ENCODE measurements around the gene CD82. TPM values are rescaled to one million over a fixed set of nuclear protein-coding genes. Genes with fewer than 3 reads are reported as not detected.
"Not testable (repeated sequence)": the region's sequence is repeated elsewhere in the genome, so short reads cannot be mapped to it uniquely, and the experiment has no call there.

CD82 gene
- polyA plus RNA-seq, 1 donor (not counting 4 experiments of a cell fraction or from before 2014, with no cell fraction given) = 118 TPM

GRCh38 chr11:44540667-44541066 lies 24.8 kb upstream of the CD82 start:
- DNase-seq (ENCODE audit: low read depth, low spot score) (no peak), FAIRE-seq (no peak)
- no peaks in the 10 kb centered on the region for H3K9me3 ChIP-seq (ENCODE audit: control insufficient read depth, low read depth, low read length)
- H3K27ac ChIP-seq (ENCODE audit: control insufficient read depth, insufficient read depth, low read length) = no peak overlapping the region
- no peak overlapping the region for H3K4me3 ChIP-seq (ENCODE audit: control insufficient read depth in 2 of 3, extremely low read depth in 1 of 3, insufficient read depth in 2 of 3, low read depth in 1 of 3, low read length in 3 of 3)
- H3K27me3 ChIP-seq (ENCODE audit: control insufficient read depth, extremely low read depth, insufficient read depth, low read length) = no peaks in the 10 kb centered on the region
- no peaks in the 10 kb centered on the region for H3K36me3 ChIP-seq (ENCODE audit: control insufficient read depth in 2 of 2, extremely low read depth in 1 of 2, insufficient read depth in 2 of 2, low read length in 2 of 2)
- dilution Hi-C loops (cut with MboI; ENCODE audit: extremely low pct_ligation_motif_present, low sequenced_read_pairs) = no loop called here
- H4K20me1 ChIP-seq (ENCODE audit: control insufficient read depth, extremely low read depth, insufficient read depth, low read length) = no peaks in the 10 kb centered on the region
- TF ChIP-seq, protein P1, sequence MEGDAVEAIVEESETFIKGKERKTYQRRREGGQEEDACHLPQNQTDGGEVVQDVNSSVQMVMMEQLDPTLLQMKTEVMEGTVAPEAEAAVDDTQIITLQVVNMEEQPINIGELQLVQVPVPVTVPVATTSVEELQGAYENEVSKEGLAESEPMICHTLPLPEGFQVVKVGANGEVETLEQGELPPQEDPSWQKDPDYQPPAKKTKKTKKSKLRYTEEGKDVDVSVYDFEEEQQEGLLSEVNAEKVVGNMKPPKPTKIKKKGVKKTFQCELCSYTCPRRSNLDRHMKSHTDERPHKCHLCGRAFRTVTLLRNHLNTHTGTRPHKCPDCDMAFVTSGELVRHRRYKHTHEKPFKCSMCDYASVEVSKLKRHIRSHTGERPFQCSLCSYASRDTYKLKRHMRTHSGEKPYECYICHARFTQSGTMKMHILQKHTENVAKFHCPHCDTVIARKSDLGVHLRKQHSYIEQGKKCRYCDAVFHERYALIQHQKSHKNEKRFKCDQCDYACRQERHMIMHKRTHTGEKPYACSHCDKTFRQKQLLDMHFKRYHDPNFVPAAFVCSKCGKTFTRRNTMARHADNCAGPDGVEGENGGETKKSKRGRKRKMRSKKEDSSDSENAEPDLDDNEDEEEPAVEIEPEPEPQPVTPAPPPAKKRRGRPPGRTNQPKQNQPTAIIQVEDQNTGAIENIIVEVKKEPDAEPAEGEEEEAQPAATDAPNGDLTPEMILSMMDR (optimal IDR thresholded peaks at IDR 0.05 in 1 of 3, IDR thresholded peaks at IDR 0.05 in 1 of 3, conservative IDR thresholded peaks at IDR 0.05 in 1 of 3; ENCODE audit: extremely low read depth in 1 of 3, insufficient read depth in 2 of 3, low read length in 3 of 3) = no peak
- no peak for TF ChIP-seq EZH2 (IDR thresholded peaks at IDR 0.05; ENCODE audit: low read length)
- no peaks in the 10 kb centered on the region for H3K4me1 ChIP-seq (ENCODE audit: control insufficient read depth, extremely low read depth, insufficient read depth, low read length)
- H3K4me2 ChIP-seq (ENCODE audit: control insufficient read depth, extremely low read depth, insufficient read depth, low read depth, low read length) = no peak overlapping the region
- no peaks in the 10 kb centered on the region for H3K79me2 ChIP-seq (ENCODE audit: control insufficient read depth, insufficient read depth, low read length)
- no peaks in the 10 kb centered on the region for H3K9me1 ChIP-seq (ENCODE audit: control insufficient read depth, extremely low read depth, insufficient read depth, low read length)
- H3K9ac ChIP-seq (ENCODE audit: control insufficient read depth, extremely low read depth, insufficient read depth, low read length) = no peak overlapping the region
- H2AFZ ChIP-seq (ENCODE audit: control insufficient read depth, low read length) = no peak overlapping the region

GRCh38 chr11:44542372-44542771 lies 23.1 kb upstream of the CD82 start:
- no peaks in the 10 kb centered on the region for H4K20me1 ChIP-seq (ENCODE audit: control insufficient read depth, extremely low read depth, insufficient read depth, low read length)
- no peak overlapping the region for H3K4me2 ChIP-seq (ENCODE audit: control insufficient read depth, extremely low read depth, insufficient read depth, low read depth, low read length)
- no peak overlapping the region for H2AFZ ChIP-seq (ENCODE audit: control insufficient read depth, low read length)
- TF ChIP-seq EZH2 (IDR thresholded peaks at IDR 0.05; ENCODE audit: low read length) = no peak
- TF ChIP-seq, protein P1 (optimal IDR thresholded peaks at IDR 0.05 in 1 of 3, IDR thresholded peaks at IDR 0.05 in 1 of 3, conservative IDR thresholded peaks at IDR 0.05 in 1 of 3; ENCODE audit: extremely low read depth in 1 of 3, insufficient read depth in 2 of 3, low read length in 3 of 3) = no peak
- H3K4me1 ChIP-seq (ENCODE audit: control insufficient read depth, extremely low read depth, insufficient read depth, low read length) = no peaks in the 10 kb centered on the region
- dilution Hi-C loops (cut with MboI; ENCODE audit: extremely low pct_ligation_motif_present, low sequenced_read_pairs) = no loop called here
- H3K27ac ChIP-seq (ENCODE audit: control insufficient read depth, insufficient read depth, low read length) = no peak overlapping the region
- H3K79me2 ChIP-seq (ENCODE audit: control insufficient read depth, insufficient read depth, low read length) = no peaks in the 10 kb centered on the region
- H3K36me3 ChIP-seq (ENCODE audit: control insufficient read depth in 2 of 2, extremely low read depth in 1 of 2, insufficient read depth in 2 of 2, low read length in 2 of 2) = no peaks in the 10 kb centered on the region
- FAIRE-seq (no peak), DNase-seq (ENCODE audit: low read depth, low spot score) (no peak)
- H3K9ac ChIP-seq (ENCODE audit: control insufficient read depth, extremely low read depth, insufficient read depth, low read length) = no peak overlapping the region
- no peaks in the 10 kb centered on the region for H3K9me1 ChIP-seq (ENCODE audit: control insufficient read depth, extremely low read depth, insufficient read depth, low read length)
- no peaks in the 10 kb centered on the region for H3K9me3 ChIP-seq (ENCODE audit: control insufficient read depth, low read depth, low read length)
- H3K27me3 ChIP-seq (ENCODE audit: control insufficient read depth, extremely low read depth, insufficient read depth, low read length) = no peaks in the 10 kb centered on the region
- H3K4me3 ChIP-seq (ENCODE audit: control insufficient read depth in 2 of 3, extremely low read depth in 1 of 3, insufficient read depth in 2 of 3, low read depth in 1 of 3, low read length in 3 of 3) = no peak overlapping the region

DNA sequence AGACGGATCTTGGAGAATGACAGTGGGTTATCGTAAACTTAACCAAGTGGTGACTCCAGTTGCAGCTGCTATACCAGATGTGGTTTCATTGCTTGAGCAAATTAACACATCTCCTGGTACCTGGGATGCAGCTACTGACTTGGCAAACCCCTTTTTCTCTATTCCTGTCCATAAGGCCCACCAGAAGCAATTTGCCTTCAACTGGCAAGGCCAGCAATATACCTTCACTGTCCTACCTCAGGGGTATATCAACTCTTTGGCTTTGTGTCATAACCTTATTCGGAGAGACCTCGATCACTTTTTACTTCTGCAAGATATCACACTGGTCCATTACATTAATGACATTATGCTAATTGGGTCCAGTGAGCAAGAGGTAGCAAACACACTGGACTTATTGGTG lies 18.5 kb upstream of the CD82 start:
- H3K4me2 ChIP-seq (ENCODE audit: control insufficient read depth, extremely low read depth, insufficient read depth, low read depth, low read length); FAIRE-seq; H3K36me3 ChIP-seq (ENCODE audit: control insufficient read depth in 2 of 2, extremely low read depth in 1 of 2, insufficient read depth in 2 of 2, low read length in 2 of 2); H4K20me1 ChIP-seq (ENCODE audit: control insufficient read depth, extremely low read depth, insufficient read depth, low read length); H3K4me1 ChIP-seq (ENCODE audit: control insufficient read depth, extremely low read depth, insufficient read depth, low read length); H3K27me3 ChIP-seq (ENCODE audit: control insufficient read depth, extremely low read depth, insufficient read depth, low read length); DNase-seq (ENCODE audit: low read depth, low spot score); H3K4me3 ChIP-seq (ENCODE audit: control insufficient read depth in 2 of 3, extremely low read depth in 1 of 3, insufficient read depth in 2 of 3, low read depth in 1 of 3, low read length in 3 of 3); H3K9me3 ChIP-seq (ENCODE audit: control insufficient read depth, low read depth, low read length); H3K79me2 ChIP-seq (ENCODE audit: control insufficient read depth, insufficient read depth, low read length); H2AFZ ChIP-seq (ENCODE audit: control insufficient read depth, low read length); H3K9ac ChIP-seq (ENCODE audit: control insufficient read depth, extremely low read depth, insufficient read depth, low read length); H3K9me1 ChIP-seq (ENCODE audit: control insufficient read depth, extremely low read depth, insufficient read depth, low read length); H3K27ac ChIP-seq (ENCODE audit: control insufficient read depth, insufficient read depth, low read length); dilution Hi-C loops (cut with MboI; ENCODE audit: extremely low pct_ligation_motif_present, low sequenced_read_pairs): not testable (repeated sequence)

DNA sequence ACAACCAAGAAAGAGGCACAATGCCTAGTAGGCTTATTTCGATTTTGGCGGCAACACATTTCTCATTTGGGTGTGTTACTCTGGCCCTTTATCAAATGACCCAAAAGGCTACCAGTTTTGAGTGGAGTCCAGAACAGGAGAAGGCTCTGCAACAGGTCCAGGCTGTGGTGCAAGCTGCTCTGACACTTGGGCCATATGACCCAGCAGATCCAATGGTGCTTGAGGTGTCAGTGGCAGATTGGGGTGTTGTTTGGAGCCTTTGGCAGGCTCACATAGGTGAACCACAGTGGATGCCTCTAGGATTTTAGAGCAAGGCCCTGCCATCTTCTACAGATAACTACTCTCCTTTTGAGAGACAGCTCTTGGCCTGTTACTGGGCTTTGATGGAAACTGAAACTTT lies 17.9 kb upstream of the CD82 start:
- H3K36me3 ChIP-seq (ENCODE audit: control insufficient read depth in 2 of 2, extremely low read depth in 1 of 2, insufficient read depth in 2 of 2, low read length in 2 of 2); H3K9me3 ChIP-seq (ENCODE audit: control insufficient read depth, low read depth, low read length); H3K4me1 ChIP-seq (ENCODE audit: control insufficient read depth, extremely low read depth, insufficient read depth, low read length); H4K20me1 ChIP-seq (ENCODE audit: control insufficient read depth, extremely low read depth, insufficient read depth, low read length); DNase-seq (ENCODE audit: low read depth, low spot score); H3K4me3 ChIP-seq (ENCODE audit: control insufficient read depth in 2 of 3, extremely low read depth in 1 of 3, insufficient read depth in 2 of 3, low read depth in 1 of 3, low read length in 3 of 3); H3K27ac ChIP-seq (ENCODE audit: control insufficient read depth, insufficient read depth, low read length); dilution Hi-C loops (cut with MboI; ENCODE audit: extremely low pct_ligation_motif_present, low sequenced_read_pairs); H3K4me2 ChIP-seq (ENCODE audit: control insufficient read depth, extremely low read depth, insufficient read depth, low read depth, low read length); H3K27me3 ChIP-seq (ENCODE audit: control insufficient read depth, extremely low read depth, insufficient read depth, low read length); FAIRE-seq; H3K9me1 ChIP-seq (ENCODE audit: control insufficient read depth, extremely low read depth, insufficient read depth, low read length); H2AFZ ChIP-seq (ENCODE audit: control insufficient read depth, low read length); H3K79me2 ChIP-seq (ENCODE audit: control insufficient read depth, insufficient read depth, low read length); H3K9ac ChIP-seq (ENCODE audit: control insufficient read depth, extremely low read depth, insufficient read depth, low read length): not testable (repeated sequence)
